Astrocyte (in vitro differentiated cells and primary cell): ENCODE results near the gene AACS. TPM values are rescaled to one million over a fixed set of nuclear protein-coding genes. Genes with fewer than 3 reads are reported as not detected.
A peak's percentile ranks its signal among the peaks of the same experiment; 100 is the strongest.

Experiments
- DNase-seq: peaks from one replicate; pipeline ENCODE4 v3.0.0-alpha.2; 2010; ENCODE audit warnings: low read depth
- FAIRE-seq: peaks from 2 replicates; lab custom pipeline; 2011; peaks lifted over from hg19 to GRCh38; lab: Jason Lieb, UNC
- H2AFZ ChIP-seq: 2 replicates; pipeline ENCODE4 v1.6.0; 2012; ENCODE audit warnings: low read depth, low read length, inconsistent platforms
- H3K27ac ChIP-seq: 2 replicates; pipeline ENCODE4 v1.5.1; 2011; ENCODE audit warnings: low read depth, low read length, inconsistent platforms
- H3K27me3 ChIP-seq: 2 replicates; pipeline ENCODE4 v1.6.0; 2011; ENCODE audit warnings: low read length, inconsistent platforms; ENCODE audit not compliant: insufficient read depth
- H3K36me3 ChIP-seq: 2 replicates; pipeline ENCODE4 v1.5.1; 2011; ENCODE audit warnings: low read length, inconsistent platforms; ENCODE audit not compliant: insufficient read depth
- H3K4me1 ChIP-seq: 2 replicates; pipeline ENCODE4 v1.5.1; 2011; ENCODE audit warnings: low read length, inconsistent platforms; ENCODE audit not compliant: insufficient read depth
- H3K4me2 ChIP-seq: 2 replicates; pipeline ENCODE4 v1.6.0; 2012; ENCODE audit warnings: low read length, inconsistent platforms
- H3K4me3 ChIP-seq: 2 replicates; pipeline ENCODE4 v1.5.1; 2011; ENCODE audit warnings: low read depth, mild to moderate bottlenecking, low read length, inconsistent platforms; ENCODE audit not compliant: insufficient read depth
- H3K79me2 ChIP-seq: 2 replicates; pipeline ENCODE4 v1.6.0; 2012; ENCODE audit warnings: mild to moderate bottlenecking, low read length, inconsistent platforms; ENCODE audit not compliant: insufficient read depth
- H3K9ac ChIP-seq: 2 replicates; pipeline ENCODE4 v1.6.0; 2012; ENCODE audit warnings: mild to moderate bottlenecking, low read length, inconsistent platforms
- H3K9me3 ChIP-seq: 2 replicates; pipeline ENCODE4 v1.5.1; 2012; ENCODE audit warnings: low read depth, mild to moderate bottlenecking, low read length, inconsistent platforms; ENCODE audit not compliant: insufficient read depth
- H4K20me1 ChIP-seq: 2 replicates; pipeline ENCODE4 v1.6.0; 2012; ENCODE audit warnings: low read length, inconsistent platforms; ENCODE audit not compliant: insufficient read depth
- H3K27ac Mint-ChIP-seq: one replicate; pipeline ENCODE4 v1.8.0; 2021; ENCODE audit warnings: mild to moderate bottlenecking, mixed read lengths; ENCODE audit not compliant: unreplicated experiment
- H3K27me3 Mint-ChIP-seq: one replicate; pipeline ENCODE4 v1.8.0; 2021; ENCODE audit warnings: low read depth, mixed read lengths; ENCODE audit not compliant: unreplicated experiment
- H3K36me3 Mint-ChIP-seq: one replicate; pipeline ENCODE4 v1.8.0; 2021; ENCODE audit warnings: low read depth, mixed read lengths; ENCODE audit not compliant: unreplicated experiment
- H3K4me1 Mint-ChIP-seq: one replicate; pipeline ENCODE4 v1.8.0; 2021; ENCODE audit warnings: low read depth, mixed read lengths; ENCODE audit not compliant: unreplicated experiment
- H3K4me3 Mint-ChIP-seq: one replicate; pipeline ENCODE4 v1.8.0; 2021; ENCODE audit warnings: mild to moderate bottlenecking, moderate library complexity, mixed read lengths; ENCODE audit not compliant: unreplicated experiment
- H3K9me3 Mint-ChIP-seq: one replicate; pipeline ENCODE4 v1.8.0; 2021; ENCODE audit warnings: mild to moderate bottlenecking, mixed read lengths; ENCODE audit not compliant: unreplicated experiment
- CTCF ChIP-seq: IDR thresholded peaks from 2 replicates; pipeline ENCODE4 v1.5.1; 2011; ENCODE audit warnings: low read depth, mild to moderate bottlenecking, inconsistent platforms, low read length, moderate library complexity; ENCODE audit not compliant: insufficient read depth
- EZH2 ChIP-seq: IDR thresholded peaks from 2 replicates; pipeline ENCODE4 v1.6.1; 2012; ENCODE audit warnings: mild to moderate bottlenecking, low read length, inconsistent platforms; ENCODE audit not compliant: insufficient read depth
- total RNA-seq: library from RNA; stranded (reverse); gene quantifications from 2 replicates; pipeline ENCODE4 v1.2.1, GENCODE V29; 2021

The AACS gene
- total RNA-seq, 1 donor from 2014 or later: 22.5 TPM

- Histone ChIP-seq H3K4me2 (no peak overlapping the region), H3K4me1 (no peaks in the 10 kb centered on the region), H4K20me1 (no peaks in the 10 kb centered on the region), H2AFZ (no peak overlapping the region), H3K4me3 (no peak overlapping the region), H3K27me3 (no peaks in the 10 kb centered on the region), H3K27ac (no peak overlapping the region), H3K79me2 (no peaks in the 10 kb centered on the region), H3K9ac (no peak overlapping the region), H3K9me3 (no peaks in the 10 kb centered on the region), H3K36me3 (peaks cover 6% of the 10 kb centered on the region)
- H3K4me1 Mint-ChIP-seq: peaks cover 7% of the 10 kb centered on the region
- no peaks in the 10 kb centered on the region for H3K9me3 Mint-ChIP-seq
- H3K4me3 Mint-ChIP-seq: no peak overlapping the region
- FAIRE-seq: no peak
- no peak overlapping the region for H3K27ac Mint-ChIP-seq
- H3K36me3 Mint-ChIP-seq: peaks cover 23% of the 10 kb centered on the region
- H3K27me3 Mint-ChIP-seq: no peaks in the 10 kb centered on the region
- TF ChIP-seq CTCF (no peak), EZH2 (no peak)
- DNase-seq: peak; percentile 17
Observed at GRCh38 chr12:125132698-125133400, 67.6 kb downstream of the AACS start.

GRCh38 chr12:125133616-125134015 is 68.4 kb downstream of the AACS start:
- peaks cover 7% of the 10 kb centered on the region for H3K4me1 Mint-ChIP-seq
- no peak for FAIRE-seq
- H3K79me2 ChIP-seq: no peaks in the 10 kb centered on the region
- no peak overlapping the region for H3K9ac ChIP-seq
- no peak overlapping the region for H2AFZ ChIP-seq
- peaks cover 20% of the 10 kb centered on the region for H3K36me3 Mint-ChIP-seq
- H3K27ac Mint-ChIP-seq: no peak overlapping the region
- no peaks in the 10 kb centered on the region for H3K27me3 ChIP-seq
- no peaks in the 10 kb centered on the region for H4K20me1 ChIP-seq
- H3K4me1 ChIP-seq: no peaks in the 10 kb centered on the region
- H3K27me3 Mint-ChIP-seq: no peaks in the 10 kb centered on the region
- no peak overlapping the region for H3K4me3 ChIP-seq
- H3K9me3 Mint-ChIP-seq: no peaks in the 10 kb centered on the region
- H3K4me2 ChIP-seq: no peak overlapping the region
- H3K4me3 Mint-ChIP-seq: no peak overlapping the region
- no peak for DNase-seq
- peaks cover 6% of the 10 kb centered on the region for H3K36me3 ChIP-seq
- no peak overlapping the region for H3K27ac ChIP-seq
- no peaks in the 10 kb centered on the region for H3K9me3 ChIP-seq
- TF ChIP-seq EZH2: no peak

- TF ChIP-seq CTCF (no peak), EZH2 (no peak)
- H3K36me3 Mint-ChIP-seq: peaks cover 16% of the 10 kb centered on the region
- Histone ChIP-seq H3K9ac (no peak overlapping the region), H4K20me1 (no peaks in the 10 kb centered on the region), H3K27me3 (no peaks in the 10 kb centered on the region), H3K9me3 (no peaks in the 10 kb centered on the region), H3K4me2 (no peak overlapping the region), H3K4me3 (no peak overlapping the region), H3K4me1 (no peaks in the 10 kb centered on the region), H2AFZ (no peak overlapping the region), H3K27ac (no peak overlapping the region), H3K79me2 (no peaks in the 10 kb centered on the region), H3K36me3 (peaks cover 6% of the 10 kb centered on the region)
- DNase-seq: no peak
- peaks cover 7% of the 10 kb centered on the region for H3K4me1 Mint-ChIP-seq
- no peak for FAIRE-seq
- H3K4me3 Mint-ChIP-seq: no peak overlapping the region
- no peak overlapping the region for H3K27ac Mint-ChIP-seq
- no peaks in the 10 kb centered on the region for H3K9me3 Mint-ChIP-seq
- no peaks in the 10 kb centered on the region for H3K27me3 Mint-ChIP-seq
Observed at GRCh38 chr12:125134576-125134975, 69.3 kb downstream of the AACS start.
